CD14-positive monocyte (primary cell): Measurements from ENCODE around the gene PPP3CA. TPM values are rescaled to one million over a fixed set of nuclear protein-coding genes. Genes with fewer than 3 reads are reported as not detected.

Experiments used
- DNase-seq, 3 donors: peaks; one replicate each; pipeline ENCODE4 v3.0.0-alpha.2; 2011 to 2022
- H2AFZ ChIP-seq: 2 replicates; pipeline ENCODE4 v1.6.0; 2012; ENCODE audit warnings: mild to moderate bottlenecking, low read depth, low read length, inconsistent platforms; ENCODE audit not compliant: insufficient read depth, poor library complexity, severe bottlenecking
- H3K27ac ChIP-seq, 2 donors: 1 replicate in 1 of 2; 2 replicates in 1 of 2; pipeline ENCODE4 v1.5.1; 2012 to 2013; ENCODE audit warnings: low read length in 2 of 2, control low read depth in 1 of 2, inconsistent platforms in 1 of 2, low read depth in 1 of 2, mild to moderate bottlenecking in 1 of 2
- H3K27me3 ChIP-seq, 2 donors: one replicate each; pipeline versions ENCODE4 v1.6.0 to v1.6.1; 2011 to 2013; ENCODE audit warnings: low read length in 2 of 2; ENCODE audit not compliant: control insufficient read depth in 2 of 2, insufficient read depth in 2 of 2
- H3K36me3 ChIP-seq, 2 donors: replicated peaks in 1 of 2; 1 replicate in 1 of 2; 2 replicates in 1 of 2; pipeline versions ENCODE4 v1.5.1 to v1.6.1; 2012 to 2013; ENCODE audit warnings: low read length in 2 of 2, control low read depth in 1 of 2, inconsistent platforms in 1 of 2, mild to moderate bottlenecking in 1 of 2; ENCODE audit not compliant: insufficient read depth in 2 of 2, control insufficient read depth in 1 of 2
- H3K4me1 ChIP-seq, 2 donors: 1 replicate in 1 of 2; 2 replicates in 1 of 2; pipeline versions ENCODE4 v1.5.1 to v1.6.1; 2012 to 2013; ENCODE audit warnings: low read length in 2 of 2, control low read depth in 1 of 2, inconsistent platforms in 1 of 2, mild to moderate bottlenecking in 1 of 2, moderate library complexity in 1 of 2; ENCODE audit not compliant: insufficient read depth in 2 of 2, control insufficient read depth in 1 of 2
- H3K4me2 ChIP-seq: replicated peaks from 2 replicates; pipeline ENCODE3; 2012; ENCODE audit warnings: low read length, moderate library complexity, mild to moderate bottlenecking; ENCODE audit not compliant: poor library complexity, severe bottlenecking; ENCODE audit errors: extremely low read depth
- H3K4me3 ChIP-seq, 3 experiments: fragments of 200-600 bp in 1 of 3; sonication (generic) in 1 of 3; replicated peaks in 1 of 3; 1 replicate in 2 of 3; 2 replicates in 1 of 3; pipeline ENCODE4 v1.5.1; 2011 to 2013; ENCODE audit warnings: low read length in 3 of 3, mild to moderate bottlenecking in 3 of 3, control low read depth in 2 of 3, low read depth in 2 of 3, inconsistent platforms in 1 of 3, moderate library complexity in 1 of 3
- H3K79me2 ChIP-seq: 2 replicates; pipeline ENCODE4 v1.6.0; 2012; ENCODE audit warnings: mild to moderate bottlenecking, control low read depth, inconsistent platforms, low read length, moderate library complexity; ENCODE audit not compliant: insufficient read depth
- H3K9ac ChIP-seq: 2 replicates; pipeline ENCODE4 v1.6.0; 2017; ENCODE audit warnings: low read length, mild to moderate bottlenecking; ENCODE audit not compliant: insufficient read depth, poor library complexity, severe bottlenecking
- H3K9me3 ChIP-seq, 2 donors: replicated peaks in 1 of 2; 1 replicate in 1 of 2; 2 replicates in 1 of 2; pipeline versions ENCODE4 v1.5.1 to v1.6.1; 2012 to 2013; ENCODE audit warnings: low read length in 2 of 2, control low read depth in 1 of 2; ENCODE audit not compliant: control insufficient read depth in 1 of 2, insufficient read depth in 1 of 2
- H4K20me1 ChIP-seq: 2 replicates; pipeline ENCODE4 v1.6.0; 2012; ENCODE audit warnings: mild to moderate bottlenecking, low read length, control low read depth, moderate library complexity; ENCODE audit not compliant: insufficient read depth
- H3K27ac Mint-ChIP-seq, 7 donors: one replicate each; pipeline ENCODE4 v1.8.0; 2020; ENCODE audit warnings: mild to moderate bottlenecking in 7 of 7, mixed read lengths in 7 of 7, moderate library complexity in 6 of 7, inconsistent platforms in 2 of 7
- H3K27me3 Mint-ChIP-seq, 3 donors: one replicate each; pipeline ENCODE4 v1.8.0; 2021 to 2022; ENCODE audit warnings: low read depth in 3 of 3, mild to moderate bottlenecking in 3 of 3, mixed read lengths in 3 of 3, moderate library complexity in 3 of 3, inconsistent platforms in 1 of 3
- H3K36me3 Mint-ChIP-seq, 2 donors: one replicate each; pipeline ENCODE4 v1.8.0; 2020; ENCODE audit warnings: mixed read lengths in 2 of 2, inconsistent platforms in 1 of 2, mild to moderate bottlenecking in 1 of 2
- H3K4me1 Mint-ChIP-seq: one replicate; pipeline ENCODE4 v1.8.0; 2020; ENCODE audit warnings: mild to moderate bottlenecking, mixed read lengths
- H3K4me3 Mint-ChIP-seq, 2 donors: one replicate each; pipeline ENCODE4 v1.8.0; 2020; ENCODE audit warnings: mild to moderate bottlenecking in 2 of 2, mixed read lengths in 2 of 2, moderate library complexity in 1 of 2
- H3K9me3 Mint-ChIP-seq, 7 donors: one replicate each; pipeline ENCODE4 v1.8.0; 2020 to 2022; ENCODE audit warnings: mixed read lengths in 7 of 7, mild to moderate bottlenecking in 6 of 7, moderate library complexity in 6 of 7, inconsistent platforms in 2 of 7
- WGBS: methylation state at CpG from one replicate; pipeline ENCODE4 v1.1.5; 2013; ENCODE audit warnings: missing lambda C conversion rate; ENCODE audit not compliant: insufficient coverage; 5-methylcytosine and 5-hydroxymethylcytosine counted together
- intact Hi-C, 2 donors: fragments of 100-400 bp; cut with micrococcal nuclease; formaldehyde crosslinking; loops; one replicate each; pipeline versions ENCODE4 v1.15.0 to v1.15.1; 2023
- polyA plus RNA-seq, 3 donors: library from polyadenylated mRNA; depleted of rRNA in 1 of 3; unstranded in 2 of 3; stranded (reverse) in 1 of 3; fragments of 300-500 nt in 2 of 3; fragments of >200 nt in 1 of 3; fragmentation: Illumina TruSeq in 2 of 3; gene quantifications; 1 replicate in 2 of 3; 2 replicates in 1 of 3; pipeline ENCODE4 v1.2.3, GENCODE V29; 2012 to 2021
- TF ChIP-seq, protein P1 (sequence below): fragments of 200-600 bp; IDR thresholded peaks from one replicate; pipeline ENCODE4 v1.8.0; 2022; ENCODE audit warnings: antibody characterized with exemption, mild to moderate bottlenecking

PPP3CA gene
- polyA plus RNA-seq, 3 donors = 5.1 to 9.7 (median 8.9) TPM

- Histone ChIP-seq H3K79me2 (no peaks in the 10 kb centered on the region), H3K4me2 (no peak overlapping the region), H3K4me1 (peaks cover 18 to 29% of the 10 kb centered on the region in 2 donors), H2AFZ (no peak overlapping the region), H3K9ac (no peak overlapping the region), H3K36me3 (no peaks in the 10 kb centered on the region), H4K20me1 (no peaks in the 10 kb centered on the region), H3K27me3 (no peaks in the 10 kb centered on the region), H3K9me3 (no peaks in the 10 kb centered on the region), H3K27ac (peak overlapping the region in 1 of 2 donors; percentile 71), H3K4me3 (no peak overlapping the region)
- no peak overlapping the region for H3K4me3 Mint-ChIP-seq
- H3K27ac Mint-ChIP-seq = peak overlapping the region in 2 of 7 donors; percentile 30 to 56
- intact Hi-C loops = no loop called here
- H3K9me3 Mint-ChIP-seq = peaks cover 0 to 4% (median 0%) of the 10 kb centered on the region in 7 donors
- no peaks in the 10 kb centered on the region for H3K36me3 Mint-ChIP-seq
- no peaks in the 10 kb centered on the region for H3K27me3 Mint-ChIP-seq
- WGBS = no CpG with 5 or more reads among the region's 3 CpGs
- DNase-seq = peak in 1 of 3 donors; percentile 30
- peaks cover 28% of the 10 kb centered on the region for H3K4me1 Mint-ChIP-seq
- TF ChIP-seq, protein P1, sequence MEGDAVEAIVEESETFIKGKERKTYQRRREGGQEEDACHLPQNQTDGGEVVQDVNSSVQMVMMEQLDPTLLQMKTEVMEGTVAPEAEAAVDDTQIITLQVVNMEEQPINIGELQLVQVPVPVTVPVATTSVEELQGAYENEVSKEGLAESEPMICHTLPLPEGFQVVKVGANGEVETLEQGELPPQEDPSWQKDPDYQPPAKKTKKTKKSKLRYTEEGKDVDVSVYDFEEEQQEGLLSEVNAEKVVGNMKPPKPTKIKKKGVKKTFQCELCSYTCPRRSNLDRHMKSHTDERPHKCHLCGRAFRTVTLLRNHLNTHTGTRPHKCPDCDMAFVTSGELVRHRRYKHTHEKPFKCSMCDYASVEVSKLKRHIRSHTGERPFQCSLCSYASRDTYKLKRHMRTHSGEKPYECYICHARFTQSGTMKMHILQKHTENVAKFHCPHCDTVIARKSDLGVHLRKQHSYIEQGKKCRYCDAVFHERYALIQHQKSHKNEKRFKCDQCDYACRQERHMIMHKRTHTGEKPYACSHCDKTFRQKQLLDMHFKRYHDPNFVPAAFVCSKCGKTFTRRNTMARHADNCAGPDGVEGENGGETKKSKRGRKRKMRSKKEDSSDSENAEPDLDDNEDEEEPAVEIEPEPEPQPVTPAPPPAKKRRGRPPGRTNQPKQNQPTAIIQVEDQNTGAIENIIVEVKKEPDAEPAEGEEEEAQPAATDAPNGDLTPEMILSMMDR = no peak
Measured at GRCh38 chr4:100982345-100982744, 365.0 kb downstream of the PPP3CA start.

- 7% methylated on average over 1 of the region's 5 CpGs for WGBS
- Histone ChIP-seq H3K36me3 (no peaks in the 10 kb centered on the region), H3K79me2 (no peaks in the 10 kb centered on the region), H3K4me1 (peaks cover 18 to 29% of the 10 kb centered on the region in 2 donors), H3K9me3 (no peaks in the 10 kb centered on the region), H3K9ac (no peak overlapping the region), H3K27ac (peak overlapping the region; percentile 37 to 71), H2AFZ (peak overlapping the region; percentile 12), H3K27me3 (no peaks in the 10 kb centered on the region), H4K20me1 (no peaks in the 10 kb centered on the region), H3K4me2 (peak overlapping the region; percentile 33), H3K4me3 (peak overlapping the region in 1 of 3 experiments; percentile 2)
- H3K9me3 Mint-ChIP-seq = peaks cover 0 to 4% (median 0%) of the 10 kb centered on the region in 7 donors
- H3K27ac Mint-ChIP-seq = peak overlapping the region; percentile 74 to 94 (median 91)
- H3K36me3 Mint-ChIP-seq = no peaks in the 10 kb centered on the region
- TF ChIP-seq, protein P1 = no peak
- H3K27me3 Mint-ChIP-seq = no peaks in the 10 kb centered on the region
- intact Hi-C loops = no loop called here
- peak; percentile 72 to 86 (median 75) for DNase-seq
- H3K4me1 Mint-ChIP-seq = peaks cover 28% of the 10 kb centered on the region
- H3K4me3 Mint-ChIP-seq = peak overlapping the region in 1 of 2 donors; percentile 49
Measured at GRCh38 chr4:100981447-100982204, 365.7 kb downstream of the PPP3CA start.
